Stimulated activated CD4-positive, alpha-beta T cell treated with anti-CD3 and anti-CD28 coated beads, TNF-alpha, amount 100 ng/mL, for 48 hours (primary cell): Measurements from ENCODE around the gene CACNA1C.

Source experiments
- DNase-seq, 3 donors: peaks; one replicate each; pipeline ENCODE4 v3.0.0-alpha.2; 2020; ENCODE audit warnings: low read depth in 3 of 3

Gene CACNA1C

DNA sequence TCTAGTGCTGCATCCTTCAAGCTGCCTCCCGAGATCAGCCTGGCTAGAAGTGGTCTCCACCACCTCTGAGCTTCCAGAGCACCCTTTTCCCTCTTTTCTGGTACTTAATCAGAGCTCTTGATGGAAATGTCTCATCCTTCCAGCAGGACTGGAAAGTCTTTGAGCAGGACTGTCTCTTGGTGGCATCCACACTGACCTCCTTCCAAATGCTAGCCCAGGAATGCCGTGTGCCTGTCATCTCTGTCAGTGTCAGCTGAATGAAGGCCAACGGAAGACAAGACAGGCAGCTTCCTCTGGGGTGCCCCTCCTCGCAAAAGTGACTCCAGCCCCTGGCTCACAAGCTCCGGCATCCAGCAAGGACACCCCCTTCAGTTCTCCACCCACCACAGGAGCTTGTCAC, 570.7 kb downstream of the CACNA1C start:
- no peak for DNase-seq

DNA sequence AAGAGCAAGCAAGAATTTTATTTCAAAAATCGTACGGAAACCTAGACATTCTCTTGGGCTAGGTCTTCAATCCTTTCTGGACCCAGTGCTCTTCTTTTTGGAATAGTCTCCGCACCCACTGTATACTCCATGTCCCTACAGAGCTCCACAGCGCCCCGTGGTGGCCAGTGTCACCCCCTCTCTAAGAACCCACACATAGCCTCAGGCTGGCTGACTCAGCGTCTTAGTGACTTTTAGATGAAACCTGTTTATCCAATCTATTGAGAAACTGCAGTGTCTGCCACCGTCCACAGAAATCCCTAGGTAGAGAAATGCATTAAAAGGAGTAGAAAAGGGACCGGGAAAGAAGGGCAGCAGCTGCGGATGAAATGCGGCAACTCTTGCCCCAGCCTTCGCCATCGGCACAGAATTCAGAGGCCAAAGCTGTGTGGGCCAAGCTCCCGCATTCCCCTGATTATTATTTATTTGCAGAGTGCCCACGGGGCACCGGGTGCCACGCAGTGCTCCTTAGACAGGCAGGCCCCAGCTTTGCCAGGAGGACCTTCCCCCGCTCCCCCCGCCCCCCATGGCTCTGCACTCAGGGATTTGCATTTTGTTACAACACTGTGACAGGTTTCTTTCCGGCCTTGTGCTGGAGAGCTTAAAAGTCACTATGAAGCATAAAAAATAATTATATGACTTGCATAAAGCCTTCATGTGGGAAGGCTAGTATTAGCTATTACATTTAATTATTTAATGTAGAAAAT, 571.9 kb downstream of the CACNA1C start:
- DNase-seq: no peak

DNA sequence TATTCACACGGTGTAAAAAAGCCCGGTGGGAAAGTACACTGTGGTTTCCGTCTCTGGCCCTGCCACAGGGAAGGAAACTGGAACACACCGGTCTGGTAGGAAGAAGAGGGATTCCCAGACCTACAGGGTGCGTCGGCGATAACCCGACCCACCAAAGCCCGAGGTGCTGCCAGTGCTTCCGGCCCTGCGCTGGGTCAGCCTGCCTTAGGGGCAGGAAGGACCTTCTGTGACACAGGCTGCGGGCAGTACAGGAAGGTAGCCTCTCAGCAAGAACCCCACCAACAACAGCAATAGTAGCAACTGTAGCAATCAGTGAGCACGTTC, 572.5 kb downstream of the CACNA1C start:
- no peak for DNase-seq

DNA sequence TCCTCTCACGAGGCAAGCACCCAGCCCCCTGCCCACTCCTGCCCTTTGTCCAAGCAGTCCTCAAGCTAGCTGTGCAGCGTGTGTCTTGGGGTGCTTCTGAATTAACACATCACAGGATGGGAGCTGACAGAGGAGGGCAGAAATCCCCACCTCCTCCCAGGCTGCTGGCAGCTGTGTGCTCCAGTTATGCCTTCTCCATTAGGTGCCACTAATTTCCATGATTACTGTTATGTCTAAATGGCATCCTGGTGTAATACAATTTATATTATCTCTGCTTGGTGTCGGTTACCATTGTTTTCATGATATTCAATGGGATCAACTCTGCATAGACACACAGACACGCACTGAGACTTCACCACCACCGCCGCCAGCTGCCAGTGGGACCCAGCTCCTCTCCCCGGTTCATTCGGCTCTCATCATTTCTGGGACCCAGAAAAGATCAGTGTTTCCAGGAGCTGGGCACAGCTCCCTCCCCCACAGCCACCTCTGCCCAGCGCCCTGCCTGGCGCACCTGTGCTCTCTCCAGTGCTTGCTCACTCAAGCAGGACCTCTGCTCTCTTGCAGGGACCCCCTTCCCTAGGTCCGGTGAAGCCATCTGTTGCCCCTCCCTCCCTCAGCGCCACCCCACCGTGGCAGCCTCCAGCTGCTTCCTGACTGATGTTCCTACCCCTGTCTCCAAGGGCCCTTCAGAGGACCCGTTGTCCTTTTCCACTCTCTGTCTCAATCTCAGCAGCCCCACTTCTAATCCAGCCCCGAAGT, 574.5 kb downstream of the CACNA1C start:
- DNase-seq: no peak

DNA sequence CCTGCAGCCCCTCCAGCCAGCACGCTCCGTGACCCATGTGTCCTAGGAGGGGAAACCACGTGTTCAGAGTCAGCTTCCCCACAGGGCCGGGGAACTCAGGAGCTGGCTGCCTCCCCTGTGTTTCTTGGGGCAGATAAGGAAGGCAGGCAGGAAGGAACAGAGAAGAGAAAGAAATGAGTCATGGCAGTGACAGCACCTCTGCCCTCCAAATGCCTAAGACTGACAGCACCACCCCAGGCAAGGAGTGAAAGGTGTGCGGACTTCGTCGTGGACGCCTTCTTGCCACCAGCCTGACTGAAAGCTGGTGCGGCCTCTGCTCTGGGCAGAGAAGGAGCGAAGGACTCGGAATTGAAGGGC, 575.0 kb downstream of the CACNA1C start:
- DNase-seq: no peak

DNA sequence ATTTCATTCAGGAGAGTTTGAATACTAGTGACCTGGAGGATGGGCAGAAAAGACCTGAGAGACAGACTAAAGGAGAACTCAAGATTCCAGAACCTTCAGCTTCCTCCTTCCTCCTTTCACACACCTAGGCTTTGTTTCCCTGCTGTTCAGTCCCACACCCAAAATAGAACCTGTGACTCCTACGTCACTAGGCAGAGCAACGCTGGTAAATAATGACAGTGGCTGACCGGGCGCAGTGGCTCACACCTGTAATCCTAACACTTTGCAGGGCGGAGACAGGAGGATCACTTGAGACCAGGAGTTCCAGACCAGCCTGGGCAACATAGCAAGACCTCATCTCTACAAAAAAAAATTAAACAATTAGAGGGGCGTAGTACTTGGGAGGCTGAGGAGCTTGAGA, 575.6 kb downstream of the CACNA1C start:
- no peak for DNase-seq

DNA sequence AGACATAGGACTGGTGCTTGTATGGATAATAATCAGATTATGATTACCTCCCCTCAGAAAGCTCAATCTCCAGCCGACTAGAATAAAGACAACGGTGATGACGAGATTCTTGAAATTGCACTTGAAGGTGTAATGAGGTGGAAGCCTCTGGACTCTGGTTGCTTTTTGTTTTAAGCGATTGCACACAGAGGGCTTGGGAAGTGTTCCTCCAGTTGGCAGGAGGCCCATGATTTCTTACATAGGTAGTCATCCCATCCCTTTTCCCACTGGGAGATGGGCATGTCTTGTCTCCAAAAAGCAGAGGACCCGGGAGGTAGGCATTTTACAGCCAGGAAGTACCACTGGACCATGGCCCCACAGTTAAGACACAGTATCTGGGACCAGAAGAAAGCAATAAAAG, 576.3 kb downstream of the CACNA1C start:
- DNase-seq: no peak

DNA sequence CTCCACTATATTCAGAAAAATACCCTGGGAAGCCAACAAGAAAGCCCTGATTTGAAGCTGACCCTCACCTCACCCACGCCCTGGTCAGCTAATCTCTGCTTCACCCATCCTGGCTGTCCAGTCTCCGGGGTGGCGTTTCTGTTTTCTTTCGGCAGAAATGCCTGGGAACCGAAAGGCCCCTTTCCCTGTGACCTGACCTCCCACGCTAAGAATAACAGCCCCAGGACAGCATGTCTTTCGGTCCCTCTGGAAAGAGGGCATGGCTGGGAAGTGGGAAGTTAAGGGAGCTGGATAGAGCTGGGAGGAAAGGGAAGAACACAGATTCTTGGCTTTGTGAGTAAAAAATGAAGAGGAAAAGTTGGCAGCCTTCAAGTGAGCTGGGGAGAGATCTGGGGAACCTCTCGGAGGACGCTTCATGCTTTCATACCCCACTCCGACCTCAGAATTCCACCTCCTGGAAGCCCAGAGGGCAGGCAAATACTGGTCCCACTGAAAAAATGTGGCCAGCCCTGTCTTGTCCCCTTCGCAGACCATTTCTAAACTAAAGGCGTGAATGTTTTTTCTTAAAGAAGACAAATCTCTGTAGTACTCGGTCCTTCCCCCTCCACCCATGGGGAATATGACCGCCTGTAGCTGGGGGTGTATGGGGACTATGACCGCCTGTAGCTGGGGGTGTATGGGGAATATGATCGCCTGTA, 579.0 kb downstream of the CACNA1C start:
- DNase-seq: no peak

DNA sequence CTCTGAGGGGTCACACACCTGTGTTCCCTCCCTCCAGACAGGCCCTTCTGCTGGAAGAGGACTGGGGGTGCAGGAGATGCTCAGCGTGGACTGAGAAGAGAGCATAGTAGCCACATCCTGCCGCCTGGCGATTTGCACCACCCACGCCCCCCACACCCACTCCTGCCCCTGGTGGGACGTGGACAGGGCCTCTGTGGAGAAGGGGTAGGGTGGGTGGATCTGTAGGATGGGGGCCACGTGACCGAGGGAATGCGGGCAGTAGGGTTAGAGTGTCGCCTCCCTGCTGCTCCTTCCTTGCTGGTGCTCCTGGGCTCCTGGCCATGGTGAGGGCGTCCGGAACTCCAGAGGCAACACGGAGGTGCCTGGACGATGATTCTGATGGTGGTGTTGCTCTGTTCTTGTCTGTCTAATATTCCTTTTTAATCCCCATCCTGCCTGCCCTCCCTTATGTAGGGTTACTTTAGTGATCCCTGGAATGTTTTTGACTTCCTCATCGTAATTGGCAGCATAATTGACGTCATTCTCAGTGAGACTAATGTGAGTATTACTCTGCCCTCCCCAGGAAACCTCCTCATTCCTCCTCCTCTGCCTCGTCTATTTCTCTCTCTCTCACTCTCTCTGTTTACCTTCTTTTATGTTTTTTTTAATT, 580.5 kb downstream of the CACNA1C start:
- no peak for DNase-seq

DNA sequence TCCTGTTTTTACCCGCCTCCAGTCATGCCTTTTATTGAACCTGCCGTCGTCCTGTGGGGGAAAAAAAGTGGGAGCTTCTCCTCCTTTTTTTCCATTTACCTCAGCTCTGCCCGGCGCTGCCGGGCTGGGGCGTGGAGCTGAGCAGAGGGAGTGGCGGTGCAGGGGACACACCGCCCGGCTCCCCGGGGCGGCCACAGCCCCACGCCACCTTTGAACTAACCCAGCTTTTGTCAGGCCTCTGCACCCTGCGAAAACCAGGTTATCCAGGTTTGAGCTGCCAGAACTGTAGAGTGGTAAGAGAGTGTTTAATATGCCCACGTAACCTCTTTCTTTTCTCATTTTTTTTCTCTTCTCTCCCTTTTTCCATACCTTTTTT, 581.0 kb downstream of the CACNA1C start:
- DNase-seq: no peak

DNA sequence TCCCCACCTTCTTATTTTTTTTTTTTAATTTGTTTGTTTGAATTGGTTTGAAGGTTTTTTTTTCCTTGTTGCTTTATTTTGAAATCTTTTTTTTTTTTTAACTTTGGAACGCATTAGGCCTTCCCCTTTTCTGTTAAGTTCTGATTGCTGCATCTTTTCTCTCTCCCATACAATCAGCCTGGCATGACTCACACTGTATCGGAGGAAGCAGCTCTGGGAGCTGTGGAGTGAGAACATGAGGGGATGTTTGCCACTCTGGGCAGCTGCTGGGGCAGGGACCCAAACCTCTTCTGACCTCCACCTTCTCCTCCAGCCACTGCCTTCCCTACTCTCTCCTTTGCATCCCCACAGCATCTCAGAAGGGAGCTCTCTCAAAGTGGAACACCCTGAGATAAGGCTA, 581.7 kb downstream of the CACNA1C start:
- no peak for DNase-seq

DNA sequence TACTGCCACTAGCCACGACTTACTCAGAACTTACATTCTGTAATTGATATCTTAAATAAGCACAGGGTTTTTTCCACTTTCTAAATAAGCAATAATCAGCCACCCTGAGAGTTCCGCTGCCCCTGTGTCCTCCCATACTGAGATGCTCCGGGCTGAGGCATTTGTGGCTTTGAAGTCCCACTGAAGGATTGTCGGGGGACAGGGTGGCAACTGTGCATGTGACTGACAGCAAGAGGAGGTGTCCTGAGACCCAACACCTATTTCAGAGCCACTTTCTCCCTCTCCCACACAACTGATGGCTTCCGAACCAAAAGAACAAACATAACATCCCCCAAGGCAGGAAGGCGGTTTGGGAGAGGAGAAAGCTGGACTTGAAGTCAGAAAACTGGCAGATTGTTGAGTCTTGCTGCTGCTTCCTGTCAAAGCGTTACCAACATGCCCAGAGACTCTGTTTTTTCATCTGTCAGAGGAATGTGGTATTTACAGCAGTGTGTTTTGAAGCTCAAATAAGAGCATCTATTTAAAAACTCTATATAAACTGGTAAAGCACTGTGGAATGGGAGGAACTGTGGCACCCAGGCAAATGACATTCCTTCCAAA, 584.1 kb downstream of the CACNA1C start:
- no peak for DNase-seq

DNA sequence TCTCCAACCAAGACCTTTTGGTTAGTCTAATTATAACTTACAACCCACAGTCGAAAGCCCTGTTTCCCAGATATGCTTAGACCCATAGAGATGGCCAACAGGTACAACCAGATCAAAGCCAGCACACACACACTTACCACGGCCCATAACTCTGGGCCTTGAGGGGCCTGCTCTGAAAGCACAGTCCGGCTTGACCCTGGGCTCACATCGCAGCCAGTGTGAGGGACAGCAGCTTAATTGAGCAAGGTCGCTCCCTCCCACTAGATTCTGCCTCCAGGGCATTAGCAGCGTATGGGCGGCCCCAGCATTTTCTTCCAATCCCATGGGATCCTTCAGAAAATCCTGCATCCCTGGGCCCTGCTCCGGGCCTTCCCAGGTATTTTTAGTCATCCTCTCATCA, 584.6 kb downstream of the CACNA1C start:
- no peak for DNase-seq

DNA sequence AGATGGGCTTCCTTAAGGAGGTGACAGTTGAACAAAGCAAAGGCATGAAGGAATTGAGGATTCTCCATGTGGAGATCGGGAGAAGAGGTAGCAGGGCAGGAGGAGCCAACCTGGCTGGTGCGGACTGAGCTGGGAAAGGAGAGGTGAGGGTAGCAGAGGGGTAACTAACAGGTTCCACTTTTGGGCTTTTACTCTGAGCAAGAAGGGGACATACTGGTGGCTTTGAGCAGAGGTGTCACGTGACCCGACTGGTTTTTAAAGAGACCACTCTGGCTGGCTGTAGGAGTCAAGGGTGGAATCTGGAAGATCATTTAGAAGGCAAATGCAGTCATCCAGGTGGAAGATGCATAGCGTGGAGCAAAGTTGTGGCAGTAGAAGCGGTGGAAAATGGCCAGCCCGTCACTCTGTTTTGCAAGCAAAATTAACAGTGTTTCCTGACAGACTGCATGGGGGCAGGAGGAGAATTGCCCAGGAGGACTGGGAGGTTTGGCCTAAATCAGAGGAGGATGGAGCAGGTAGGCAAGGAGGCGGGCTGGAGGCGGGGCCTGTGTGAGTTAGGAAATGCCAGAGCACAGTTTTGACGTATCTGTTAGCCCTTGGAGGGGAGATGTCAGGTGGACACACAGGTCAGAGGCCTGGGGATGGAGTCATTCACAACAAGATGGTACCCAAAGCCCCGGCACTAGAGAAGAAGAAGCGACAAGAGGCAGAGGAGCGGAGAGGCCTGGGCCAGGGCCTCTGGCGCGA, 585.7 kb downstream of the CACNA1C start:
- DNase-seq: no peak

DNA sequence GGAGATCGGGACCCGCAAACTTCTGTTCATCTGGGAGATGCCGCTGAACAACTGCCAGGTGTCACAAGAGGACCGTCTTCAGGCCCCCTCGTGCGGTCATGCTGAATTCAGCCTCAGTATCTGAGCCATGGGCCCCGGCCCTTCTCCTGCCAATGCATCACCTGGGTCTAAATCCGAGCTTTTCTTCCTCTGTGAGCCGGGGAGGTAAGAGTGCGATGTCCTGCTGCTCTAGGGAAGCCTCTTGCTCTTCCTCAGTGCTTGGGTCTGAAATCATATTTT, 586.2 kb downstream of the CACNA1C start:
- DNase-seq: no peak

DNA sequence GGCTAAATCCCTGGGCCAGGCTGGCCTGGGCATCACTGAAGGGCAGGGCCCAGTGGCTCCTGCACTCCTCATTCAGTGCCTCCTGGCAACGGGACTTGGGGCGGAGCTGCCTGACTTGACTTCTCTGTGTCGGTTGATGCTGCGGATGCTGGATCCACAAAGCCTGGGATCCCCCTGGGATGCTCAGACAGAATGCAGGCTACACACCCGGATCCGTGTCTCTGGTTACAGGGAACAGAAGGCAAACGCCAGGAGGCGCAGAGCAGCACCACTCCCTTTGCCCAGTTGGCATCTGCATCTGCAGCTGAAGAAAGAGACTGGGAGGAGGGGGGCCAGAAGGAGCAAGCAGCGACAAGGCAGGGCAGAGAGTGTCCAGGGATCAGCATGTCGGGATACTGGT, 587.5 kb downstream of the CACNA1C start:
- DNase-seq: no peak

DNA sequence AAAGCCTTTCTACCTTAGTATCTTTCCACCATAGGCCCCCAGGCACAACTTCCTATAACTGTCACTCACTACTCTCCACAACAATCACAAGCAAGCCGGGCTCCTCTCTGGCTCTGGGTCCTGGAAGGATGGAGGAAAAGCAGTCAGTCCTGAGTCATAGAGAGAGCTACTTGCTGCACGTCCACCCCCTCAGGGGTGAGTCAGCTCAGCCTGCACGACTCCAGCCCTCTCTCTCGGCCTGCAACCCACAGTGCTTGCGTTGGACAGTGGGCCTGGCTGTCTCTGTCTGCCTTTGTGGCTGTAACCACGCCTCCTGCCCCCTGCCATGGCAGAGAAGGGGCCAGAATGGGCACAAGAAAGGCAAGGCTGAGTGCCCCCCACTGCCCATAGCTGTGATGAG, 587.9 kb downstream of the CACNA1C start:
- peak; percentile 3 to 29 (median 26) for DNase-seq

DNA sequence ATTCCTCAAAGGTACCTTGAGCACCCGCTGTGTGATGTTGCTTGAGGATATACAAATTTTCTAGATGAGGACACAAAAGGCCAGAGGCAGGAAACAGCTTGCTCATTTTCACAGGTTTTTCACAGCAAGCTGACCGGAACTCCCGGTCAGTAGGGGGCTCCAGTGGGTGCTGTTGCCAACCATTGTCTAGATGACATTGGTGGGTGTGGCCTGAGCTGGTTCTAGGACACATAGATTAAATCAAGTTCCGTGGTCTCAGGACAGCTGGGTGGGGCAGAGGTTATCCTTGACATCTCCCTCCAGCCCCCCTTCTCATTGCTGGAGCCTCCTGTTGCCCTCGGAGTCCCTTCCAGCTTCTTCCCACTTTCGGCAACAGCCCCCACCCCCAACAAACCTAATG, 588.4 kb downstream of the CACNA1C start:
- no peak for DNase-seq

DNA sequence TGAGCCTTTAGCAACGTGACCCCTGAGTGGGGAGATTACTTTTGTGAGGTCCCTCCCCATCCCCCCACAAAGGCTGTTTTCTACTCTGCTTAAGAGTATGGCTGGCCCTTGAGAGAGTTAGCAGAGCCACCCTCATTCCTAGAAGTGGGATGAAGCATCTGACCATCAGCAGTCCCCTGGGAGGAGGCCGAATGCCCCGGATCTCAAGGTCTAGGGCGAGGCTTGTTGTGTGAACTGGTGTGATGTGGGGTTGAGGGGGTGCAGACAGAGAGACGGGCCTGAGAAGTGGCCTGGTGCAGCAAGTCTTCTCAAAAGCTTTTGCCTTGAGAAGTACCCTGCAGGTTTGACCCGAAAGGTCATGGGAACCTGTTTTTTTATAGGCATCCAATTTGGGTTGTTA, 589.0 kb downstream of the CACNA1C start:
- DNase-seq: no peak

DNA sequence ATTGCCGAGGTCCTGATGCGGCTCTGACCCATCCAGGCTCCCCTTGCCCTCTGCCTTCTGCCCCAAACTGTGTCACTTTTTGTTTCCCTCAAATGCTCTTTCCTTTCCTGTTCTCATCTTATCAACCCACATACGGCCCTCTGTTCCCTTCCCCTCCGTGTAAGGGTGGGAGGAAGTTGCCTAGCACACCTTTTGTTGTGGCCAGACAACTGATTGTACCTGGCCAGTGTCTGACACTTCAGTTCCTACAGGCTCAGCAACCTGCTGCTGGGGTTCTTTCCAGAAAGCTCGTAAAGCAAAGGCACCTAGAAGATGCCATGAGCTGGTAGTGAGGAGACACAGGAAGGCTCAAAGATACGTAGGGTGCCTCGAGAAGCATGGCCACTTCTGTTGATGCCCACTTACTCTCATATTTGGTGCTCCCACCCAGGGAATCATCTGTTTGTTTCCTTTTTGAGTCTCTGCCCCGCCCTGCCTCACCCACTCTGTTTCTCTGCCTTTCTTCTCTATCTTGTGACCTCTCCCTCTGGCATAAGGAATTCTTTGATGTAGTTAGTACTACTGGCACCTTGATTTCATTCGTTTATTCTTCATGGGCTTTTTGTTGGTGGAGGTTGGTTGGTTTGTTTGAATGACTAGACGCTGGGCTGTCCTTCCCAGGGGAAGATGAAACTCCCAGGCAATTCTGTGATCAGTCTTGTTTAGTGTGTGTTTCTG, 589.5 kb downstream of the CACNA1C start:
- no peak for DNase-seq

DNA sequence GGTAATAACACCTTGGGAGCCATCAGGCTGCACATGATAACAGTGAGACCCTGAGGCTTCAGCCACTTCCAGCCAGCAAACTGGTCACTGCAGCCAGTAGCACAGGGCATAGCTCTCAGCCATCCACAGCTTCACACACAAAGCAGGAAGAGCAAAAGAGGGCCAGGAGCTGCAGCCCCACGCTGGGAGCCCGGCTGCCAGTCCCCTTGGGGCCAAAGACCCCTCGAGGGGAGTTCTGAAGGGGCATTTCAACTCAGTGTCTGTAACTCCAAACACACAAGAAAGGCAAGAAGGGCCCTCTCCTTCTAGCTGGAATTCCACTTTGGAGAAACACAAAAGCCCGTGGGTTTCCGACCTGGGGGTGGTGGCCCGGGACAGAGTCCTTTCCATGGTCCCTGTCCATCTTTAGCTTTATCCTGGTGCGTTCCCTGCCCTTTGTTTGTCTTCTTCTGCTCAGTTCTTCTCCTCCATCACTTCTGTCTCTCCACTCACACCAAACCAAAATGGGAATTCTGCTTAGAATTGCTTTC, 590.2 kb downstream of the CACNA1C start:
- no peak for DNase-seq
